HEK293T (cell line): Measurements from ENCODE around the gene MFAP4.

ENCODE experiments used
- ARNT ChIP-seq: fragments of 450-650 bp; IDR thresholded peaks from 2 replicates; pipeline ENCODE4 v1.6.1; 2017; ENCODE audit warnings: mild to moderate bottlenecking
- BHLHE40 ChIP-seq: fragments of 450-650 bp; IDR thresholded peaks from 2 replicates; pipeline ENCODE4 v1.6.1; 2016; ENCODE audit warnings: mild to moderate bottlenecking, moderate library complexity, borderline replicate concordance
- ELF4 ChIP-seq: fragments of 450-650 bp; IDR thresholded peaks from 2 replicates; pipeline ENCODE4 v1.6.1; 2017; ENCODE audit warnings: antibody characterized with exemption
- FOXA1 ChIP-seq: fragments of 450-650 bp; IDR thresholded peaks from 2 replicates; pipeline ENCODE4 v1.6.1; 2016; ENCODE audit warnings: mild to moderate bottlenecking
- FOXK2 ChIP-seq: fragments of 450-650 bp; IDR thresholded peaks from 2 replicates; pipeline ENCODE4 v1.6.1; 2016; ENCODE audit warnings: mild to moderate bottlenecking
- FOXM1 ChIP-seq: fragments of 450-650 bp; IDR thresholded peaks from 2 replicates; pipeline ENCODE4 v1.6.1; 2017; ENCODE audit warnings: mild to moderate bottlenecking, borderline replicate concordance
- HDGF ChIP-seq: fragments of 450-650 bp; IDR thresholded peaks from 2 replicates; pipeline ENCODE4 v1.6.1; 2017; ENCODE audit warnings: antibody characterized with exemption, borderline replicate concordance
- L3MBTL2 ChIP-seq: fragments of 450-650 bp; conservative IDR thresholded peaks from 2 replicates; pipeline ENCODE4 v1.6.1; 2016; ENCODE audit warnings: mild to moderate bottlenecking
- NFRKB ChIP-seq: fragments of 450-650 bp; IDR thresholded peaks from 2 replicates; pipeline ENCODE4 v1.6.1; 2016; ENCODE audit warnings: mild to moderate bottlenecking, moderate library complexity
- SP1 ChIP-seq: fragments of 450-650 bp; IDR thresholded peaks from 2 replicates; pipeline ENCODE4 v1.6.1; 2017
- SUZ12 ChIP-seq: fragments of 450-650 bp; IDR thresholded peaks from 2 replicates; pipeline ENCODE4 v1.6.1; 2016; ENCODE audit warnings: mild to moderate bottlenecking
- TARDBP ChIP-seq: fragments of 450-650 bp; IDR thresholded peaks from 2 replicates; pipeline ENCODE4 v1.6.1; 2016
- ZNF384 ChIP-seq: fragments of 450-650 bp; IDR thresholded peaks from 2 replicates; pipeline ENCODE4 v1.6.1; 2016
- TF ChIP-seq, protein P1 (sequence below): fragments of 450-650 bp; IDR thresholded peaks from 2 replicates; pipeline ENCODE4 v1.6.1; 2016

- TF ChIP-seq SP1 (no peak), HDGF (no peak), FOXK2 (no peak), ELF4 (no peak), FOXM1 (no peak), SUZ12 (no peak), BHLHE40 (no peak), TARDBP (no peak), L3MBTL2 (no peak), ZNF384 (no peak), ARNT (no peak), NFRKB (no peak), FOXA1 (no peak)
- TF ChIP-seq, protein P1, sequence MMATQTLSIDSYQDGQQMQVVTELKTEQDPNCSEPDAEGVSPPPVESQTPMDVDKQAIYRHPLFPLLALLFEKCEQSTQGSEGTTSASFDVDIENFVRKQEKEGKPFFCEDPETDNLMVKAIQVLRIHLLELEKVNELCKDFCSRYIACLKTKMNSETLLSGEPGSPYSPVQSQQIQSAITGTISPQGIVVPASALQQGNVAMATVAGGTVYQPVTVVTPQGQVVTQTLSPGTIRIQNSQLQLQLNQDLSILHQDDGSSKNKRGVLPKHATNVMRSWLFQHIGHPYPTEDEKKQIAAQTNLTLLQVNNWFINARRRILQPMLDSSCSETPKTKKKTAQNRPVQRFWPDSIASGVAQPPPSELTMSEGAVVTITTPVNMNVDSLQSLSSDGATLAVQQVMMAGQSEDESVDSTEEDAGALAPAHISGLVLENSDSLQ: no peak
Observed at GRCh38 chr17:19365833-19366636, 21.0 kb downstream of the MFAP4 start.
